NCI-H1417 (cell line): ENCODE results near the gene ASCL4.

ENCODE experiments used
- DNase-seq, 3 experiments: peaks; one replicate each; lab custom pipeline; 2025; lab: John Stamatoyannopoulos, UW

Gene ASCL4

GRCh38 chr12:107778383-107779025, 4.0 kb downstream of the ASCL4 start:
- DNase-seq: peak in 1 of 3 experiments; percentile 14

- DNase-seq: no peak
Measured at GRCh38 chr12:107779077-107779831, 4.8 kb downstream of the ASCL4 start.

- no peak for DNase-seq
Measured at GRCh38 chr12:107780298-107780697, 5.8 kb downstream of the ASCL4 start.

- DNase-seq: no peak
Measured at GRCh38 chr12:107782067-107782466, 7.6 kb downstream of the ASCL4 start.

GRCh38 chr12:107783406-107784376, 9.2 kb downstream of the ASCL4 start:
- DNase-seq: no peak

- DNase-seq: no peak
Measured at GRCh38 chr12:107788281-107788680, 13.8 kb downstream of the ASCL4 start.

- no peak for DNase-seq
Measured at GRCh38 chr12:107788690-107789458, 14.4 kb downstream of the ASCL4 start.

GRCh38 chr12:107791465-107792089, 17.1 kb downstream of the ASCL4 start:
- no peak for DNase-seq

- DNase-seq: no peak
Measured at GRCh38 chr12:107794451-107794850, 19.9 kb downstream of the ASCL4 start.

GRCh38 chr12:107798580-107798979, 24.1 kb downstream of the ASCL4 start:
- no peak for DNase-seq

GRCh38 chr12:107801150-107801549, 26.6 kb downstream of the ASCL4 start:
- DNase-seq: no peak

- DNase-seq: no peak
Measured at GRCh38 chr12:107803092-107803491, 28.6 kb downstream of the ASCL4 start.

- DNase-seq: no peak
Measured at GRCh38 chr12:107805488-107806180, 31.1 kb downstream of the ASCL4 start.

GRCh38 chr12:107807471-107808150, 33.1 kb downstream of the ASCL4 start:
- DNase-seq: no peak

- no peak for DNase-seq
Measured at GRCh38 chr12:107817250-107817649, 42.7 kb downstream of the ASCL4 start.

GRCh38 chr12:107818984-107819383, 44.5 kb downstream of the ASCL4 start:
- DNase-seq: no peak

- DNase-seq: peak in 1 of 3 experiments; percentile 24
Measured at GRCh38 chr12:107822356-107822755, 47.9 kb downstream of the ASCL4 start.
